Hepatocyte (in vitro differentiated cells): ENCODE data around the gene UGT2A2. TPM values are rescaled to one million over a fixed set of nuclear protein-coding genes. Genes with fewer than 3 reads are reported as not detected.

Experiments used
- DNase-seq: peaks from one replicate; pipeline ENCODE4 v3.0.0-alpha.2; 2016; ENCODE audit warnings: low spot score
- H2AFZ ChIP-seq: fragments of 200-600 bp; sonication (generic); 2 replicates; pipeline ENCODE4 v1.6.0; 2016; ENCODE audit warnings: antibody characterized with exemption, mild to moderate bottlenecking
- H3K27ac ChIP-seq: fragments of 200-600 bp; sonication (generic); 2 replicates; pipeline ENCODE4 v1.5.1; 2016; ENCODE audit warnings: mild to moderate bottlenecking
- H3K27me3 ChIP-seq: fragments of 200-600 bp; sonication (generic); 2 replicates; pipeline ENCODE4 v1.6.1; 2016
- H3K36me3 ChIP-seq: fragments of 200-600 bp; sonication (generic); replicated peaks from 2 replicates; pipeline ENCODE4 v1.5.1; 2016; ENCODE audit warnings: low read depth; ENCODE audit not compliant: insufficient read depth
- H3K4me1 ChIP-seq: fragments of 200-600 bp; sonication (generic); 2 replicates; pipeline ENCODE4 v1.5.1; 2016; ENCODE audit warnings: mild to moderate bottlenecking, moderate library complexity; ENCODE audit not compliant: insufficient read depth
- H3K4me2 ChIP-seq: fragments of 200-600 bp; sonication (generic); 2 replicates; pipeline ENCODE4 v1.6.0; 2016
- H3K4me3 ChIP-seq: fragments of 200-600 bp; sonication (generic); 2 replicates; pipeline ENCODE4 v1.5.1; 2016; ENCODE audit warnings: mild to moderate bottlenecking
- H3K79me2 ChIP-seq: fragments of 200-600 bp; sonication (generic); 2 replicates; pipeline ENCODE4 v1.6.0; 2017; ENCODE audit warnings: mild to moderate bottlenecking
- H3K9me2 ChIP-seq: fragments of 200-600 bp; sonication (generic); replicated peaks from 2 replicates; pipeline ENCODE4 v1.6.0; 2017; ENCODE audit warnings: mild to moderate bottlenecking; ENCODE audit not compliant: insufficient read depth
- H3K9me3 ChIP-seq: fragments of 200-600 bp; sonication (generic); 2 replicates; pipeline ENCODE4 v1.5.1; 2016; ENCODE audit warnings: low read depth, mild to moderate bottlenecking
- H4K20me1 ChIP-seq: fragments of 200-600 bp; sonication (generic); 2 replicates; pipeline ENCODE4 v1.6.0; 2016; ENCODE audit warnings: mild to moderate bottlenecking; ENCODE audit not compliant: insufficient read depth, poor library complexity, severe bottlenecking
- EZH2 ChIP-seq: fragments of 200-600 bp; sonication (generic); IDR thresholded peaks from 2 replicates; pipeline ENCODE4 v1.6.1; 2016; ENCODE audit warnings: antibody characterized with exemption, mild to moderate bottlenecking, borderline replicate concordance
- EZH2phosphoT487 ChIP-seq: fragments of 200-600 bp; sonication (generic); IDR thresholded peaks from one replicate; pipeline ENCODE4 v1.6.1; 2018; ENCODE audit warnings: antibody characterized with exemption, mild to moderate bottlenecking, low read depth, moderate library complexity; ENCODE audit not compliant: unreplicated experiment, severe bottlenecking
- WGBS: methylation state at CpG from one replicate; pipeline ENCODE4 v1.1.6; 2016; ENCODE audit warnings: low lambda C conversion rate; ENCODE audit errors: missing lambda C conversion rate; 5-methylcytosine and 5-hydroxymethylcytosine counted together
- polyA plus RNA-seq: library from polyadenylated mRNA; unstranded; fragments of >200 nt; fragmentation: Nextera tagmentation; extraction: Ambion mirVana; gene quantifications from 2 replicates; pipeline ENCODE4 v1.2.1, GENCODE V29; 2016
- total RNA-seq: library from RNA; depleted of rRNA; stranded (reverse); fragments of >200 nt; gene quantifications from 2 replicates; pipeline ENCODE4 v1.2.3, GENCODE V29; 2014
- TF ChIP-seq, protein P1 (sequence below): fragments of 200-600 bp; sonication (generic); IDR thresholded peaks from 2 replicates; pipeline ENCODE4 v1.5.1; 2016; ENCODE audit warnings: antibody characterized with exemption, mild to moderate bottlenecking; ENCODE audit not compliant: poor library complexity

Gene UGT2A2
- total and polyA plus RNA-seq, 2 experiments from 2014 or later, result not detected

DNA sequence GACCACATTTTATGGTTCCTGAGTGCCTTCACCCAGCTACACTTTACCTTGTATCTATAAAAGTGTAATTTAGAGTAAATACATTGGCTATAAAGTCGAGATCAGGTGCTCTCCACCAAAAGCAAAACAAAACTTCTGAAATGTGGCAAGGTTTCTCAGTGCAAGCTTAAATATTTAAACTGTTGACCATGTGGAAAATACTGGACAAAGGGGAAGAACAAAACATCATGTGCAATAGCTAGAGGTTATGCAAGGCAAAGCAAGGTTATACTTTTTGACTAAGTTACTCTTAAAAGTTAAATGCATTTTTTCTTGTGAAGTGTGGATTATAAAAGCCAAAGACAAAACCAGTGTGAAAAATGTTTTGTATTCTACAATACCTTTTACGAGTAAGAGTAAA lies 55.9 kb downstream of the UGT2A2 start:
- H2AFZ ChIP-seq, result no peak overlapping the region
- no peaks in the 10 kb centered on the region for H3K9me2 ChIP-seq
- no peaks in the 10 kb centered on the region for H3K79me2 ChIP-seq
- no peaks in the 10 kb centered on the region for H4K20me1 ChIP-seq
- TF ChIP-seq, protein P1, sequence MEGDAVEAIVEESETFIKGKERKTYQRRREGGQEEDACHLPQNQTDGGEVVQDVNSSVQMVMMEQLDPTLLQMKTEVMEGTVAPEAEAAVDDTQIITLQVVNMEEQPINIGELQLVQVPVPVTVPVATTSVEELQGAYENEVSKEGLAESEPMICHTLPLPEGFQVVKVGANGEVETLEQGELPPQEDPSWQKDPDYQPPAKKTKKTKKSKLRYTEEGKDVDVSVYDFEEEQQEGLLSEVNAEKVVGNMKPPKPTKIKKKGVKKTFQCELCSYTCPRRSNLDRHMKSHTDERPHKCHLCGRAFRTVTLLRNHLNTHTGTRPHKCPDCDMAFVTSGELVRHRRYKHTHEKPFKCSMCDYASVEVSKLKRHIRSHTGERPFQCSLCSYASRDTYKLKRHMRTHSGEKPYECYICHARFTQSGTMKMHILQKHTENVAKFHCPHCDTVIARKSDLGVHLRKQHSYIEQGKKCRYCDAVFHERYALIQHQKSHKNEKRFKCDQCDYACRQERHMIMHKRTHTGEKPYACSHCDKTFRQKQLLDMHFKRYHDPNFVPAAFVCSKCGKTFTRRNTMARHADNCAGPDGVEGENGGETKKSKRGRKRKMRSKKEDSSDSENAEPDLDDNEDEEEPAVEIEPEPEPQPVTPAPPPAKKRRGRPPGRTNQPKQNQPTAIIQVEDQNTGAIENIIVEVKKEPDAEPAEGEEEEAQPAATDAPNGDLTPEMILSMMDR, result no peak
- no peak for TF ChIP-seq EZH2phosphoT487
- TF ChIP-seq EZH2, result no peak
- H3K27me3 ChIP-seq, result no peaks in the 10 kb centered on the region
- 66% methylated on average over 2 of the region's 2 CpGs for WGBS
- H3K36me3 ChIP-seq, result no peaks in the 10 kb centered on the region
- no peaks in the 10 kb centered on the region for H3K4me1 ChIP-seq
- no peak overlapping the region for H3K4me3 ChIP-seq
- no peak overlapping the region for H3K27ac ChIP-seq
- no peaks in the 10 kb centered on the region for H3K9me3 ChIP-seq
- no peak overlapping the region for H3K4me2 ChIP-seq
- DNase-seq, result no peak

DNA sequence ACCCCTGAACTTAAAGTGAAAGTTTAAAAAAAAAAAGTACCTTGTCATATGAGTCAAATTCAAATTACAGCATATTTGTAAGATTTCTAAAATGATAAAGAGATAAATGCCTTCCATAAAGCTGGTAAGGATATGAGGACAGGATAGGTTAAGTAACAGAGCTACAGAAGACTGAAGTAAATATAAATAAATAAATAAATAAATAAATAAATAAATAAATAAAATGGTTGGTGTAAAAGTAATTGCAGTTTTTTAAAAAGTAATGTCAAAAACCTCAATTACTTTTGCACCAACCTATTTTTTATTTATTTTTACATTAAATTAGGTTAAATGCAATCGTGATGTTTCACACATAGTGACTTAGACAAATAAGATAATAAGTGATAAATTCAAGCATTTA lies 62.2 kb downstream of the UGT2A2 start:
- no peak for DNase-seq
- WGBS, result 83% methylated on average over 1 of the region's 1 CpG

DNA sequence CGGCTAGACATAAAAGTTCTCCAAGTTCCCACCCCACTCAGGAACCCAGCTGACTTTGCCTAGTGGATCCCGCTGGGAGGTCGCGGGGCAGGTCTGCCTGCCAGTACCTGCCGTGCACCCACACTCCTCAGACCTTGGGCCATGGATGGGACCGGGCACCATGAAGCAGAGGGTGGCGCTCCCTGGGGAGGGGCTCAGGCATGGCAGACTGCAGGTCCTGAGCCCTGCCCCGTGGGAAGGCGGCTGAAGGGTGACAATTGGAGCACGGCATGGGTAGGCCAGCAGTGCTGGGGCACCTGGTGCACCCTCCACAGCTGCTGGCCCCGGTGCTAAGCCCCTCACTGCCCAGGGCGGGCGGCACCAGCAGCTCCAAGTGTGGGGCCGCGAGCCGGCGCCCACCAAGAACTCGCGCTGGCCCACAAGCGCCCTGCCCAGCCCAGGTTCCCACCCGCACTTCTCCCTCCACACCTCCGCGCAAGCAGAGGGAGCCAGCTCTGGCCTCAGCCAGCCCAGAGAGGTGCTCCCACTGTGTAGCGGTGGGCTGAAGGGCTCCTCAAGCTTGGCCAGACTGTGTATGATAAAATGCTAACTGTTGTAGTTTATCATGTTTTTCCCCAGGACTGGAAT lies 63.1 kb downstream of the UGT2A2 start:
- no peaks in the 10 kb centered on the region for H3K79me2 ChIP-seq
- H3K4me2 ChIP-seq, result no peak overlapping the region
- TF ChIP-seq, protein P1, result no peak
- no peak for TF ChIP-seq EZH2phosphoT487
- TF ChIP-seq EZH2, result no peak
- no peak overlapping the region for H3K4me3 ChIP-seq
- H3K9me3 ChIP-seq, result no peaks in the 10 kb centered on the region
- H2AFZ ChIP-seq, result no peak overlapping the region
- no peaks in the 10 kb centered on the region for H3K4me1 ChIP-seq
- no peaks in the 10 kb centered on the region for H3K36me3 ChIP-seq
- WGBS, result 98% methylated on average over 19 of the region's 24 CpGs
- no peak for DNase-seq
- no peaks in the 10 kb centered on the region for H3K9me2 ChIP-seq
- H3K27me3 ChIP-seq, result no peaks in the 10 kb centered on the region
- no peaks in the 10 kb centered on the region for H4K20me1 ChIP-seq
- no peak overlapping the region for H3K27ac ChIP-seq

More for the DNA sequence above, 62.2 kb downstream of the UGT2A2 start:
- H3K9me2 ChIP-seq, result no peaks in the 10 kb centered on the region
- H3K36me3 ChIP-seq, result no peaks in the 10 kb centered on the region
- TF ChIP-seq EZH2, result no peak
- TF ChIP-seq, protein P1, result no peak
- TF ChIP-seq EZH2phosphoT487, result no peak
- H3K79me2 ChIP-seq, result no peaks in the 10 kb centered on the region
- no peak overlapping the region for H2AFZ ChIP-seq
- no peak overlapping the region for H3K4me2 ChIP-seq
- no peak overlapping the region for H3K27ac ChIP-seq
- no peaks in the 10 kb centered on the region for H4K20me1 ChIP-seq
- H3K4me1 ChIP-seq, result no peaks in the 10 kb centered on the region
- no peaks in the 10 kb centered on the region for H3K9me3 ChIP-seq
- H3K4me3 ChIP-seq, result no peak overlapping the region
- no peaks in the 10 kb centered on the region for H3K27me3 ChIP-seq
